Colonic mucosa (tissue), 4 donors: ENCODE measurements around the gene CNDP2. TPM values are rescaled to one million over a fixed set of nuclear protein-coding genes. Genes with fewer than 3 reads are reported as not detected.

Experiments used
- DNase-seq: peaks from one replicate; pipeline ENCODE4 v3.0.0-alpha.2; 2020
- H3K27ac ChIP-seq: fragments of 200-600 bp; one replicate; pipeline ENCODE4 v1.8.0; 2021
- H3K27me3 ChIP-seq: fragments of 200-600 bp; one replicate; pipeline ENCODE4 v1.8.0; 2021
- H3K36me3 ChIP-seq: fragments of 200-600 bp; one replicate; pipeline ENCODE4 v1.8.0; 2021
- H3K4me1 ChIP-seq: fragments of 200-600 bp; one replicate; pipeline ENCODE4 v1.8.0; 2021; ENCODE audit warnings: mild to moderate bottlenecking
- H3K4me3 ChIP-seq: fragments of 200-600 bp; one replicate; pipeline ENCODE4 v1.8.0; 2021
- H3K9ac ChIP-seq, 2 donors: one replicate each; pipeline ENCODE4 v1.7.0; 2013; ENCODE audit warnings: control low read depth in 2 of 2, low read depth in 2 of 2, low read length in 2 of 2
- H3K9me3 ChIP-seq: fragments of 200-600 bp; one replicate; pipeline ENCODE4 v1.8.0; 2021
- CTCF ChIP-seq: fragments of 200-600 bp; IDR thresholded peaks from one replicate; pipeline ENCODE4 v1.8.0; 2022; ENCODE audit warnings: antibody characterized with exemption, mild to moderate bottlenecking
- intact Hi-C: fragments of 100-400 bp; cut with DNase I; formaldehyde crosslinking; loops from one replicate; pipeline ENCODE4 v1.14.1; 2022
- total RNA-seq, 2 donors: library from RNA; stranded (reverse); fragmentation: NEBNext Ultra II Directional in 1 of 2; extraction: Animal tissue kit (Norgen Biotek cat#: 25700) in 1 of 2; gene quantifications; one replicate each; pipeline ENCODE4 v1.2.1, GENCODE V29; 2021
- donor health status: healthy.
- donor health status: DM: no; HTN: no; CAD: no.
- donor health status: DM: no; HTN: no; CAD: no.

Gene CNDP2
- total RNA-seq, 2 donors from 2014 or later, result 206 to 261 TPM

- H3K4me3 ChIP-seq, result no peak overlapping the region
- DNase-seq, result peak; percentile 93
- TF ChIP-seq CTCF, result no peak
- peaks cover 9% of the 10 kb centered on the region for H3K4me1 ChIP-seq
- H3K9ac ChIP-seq, result peak overlapping the region in 1 of 2 donors; percentile 29
- H3K27ac ChIP-seq, result peak overlapping the region; percentile 28
- H3K36me3 ChIP-seq, result no peaks in the 10 kb centered on the region
- intact Hi-C loops, result no loop called here
- no peaks in the 10 kb centered on the region for H3K27me3 ChIP-seq
- H3K9me3 ChIP-seq, result no peaks in the 10 kb centered on the region
These were observed 29.6 kb downstream of the CNDP2 start for GRCh38 chr18:74525741-74526140.

- H3K27ac ChIP-seq, result no peak overlapping the region
- no peaks in the 10 kb centered on the region for H3K36me3 ChIP-seq
- no peaks in the 10 kb centered on the region for H3K27me3 ChIP-seq
- peaks cover 9% of the 10 kb centered on the region for H3K4me1 ChIP-seq
- no peak overlapping the region for H3K9ac ChIP-seq
- H3K9me3 ChIP-seq, result no peaks in the 10 kb centered on the region
- DNase-seq, result no peak
- intact Hi-C loops, result no loop called here
- H3K4me3 ChIP-seq, result no peak overlapping the region
- no peak for TF ChIP-seq CTCF
These were observed 30.3 kb downstream of the CNDP2 start for GRCh38 chr18:74526488-74526887.

- DNase-seq, result no peak
- Histone ChIP-seq H3K9ac (no peak overlapping the region), H3K4me3 (no peak overlapping the region), H3K9me3 (no peaks in the 10 kb centered on the region), H3K27ac (no peak overlapping the region), H3K27me3 (no peaks in the 10 kb centered on the region), H3K36me3 (no peaks in the 10 kb centered on the region), H3K4me1 (peaks cover 8% of the 10 kb centered on the region)
- intact Hi-C loops, result no loop called here
- TF ChIP-seq CTCF, result no peak
These were observed 32.3 kb downstream of the CNDP2 start for GRCh38 chr18:74528478-74528877.

- intact Hi-C loops, result no loop called here
- H3K4me1 ChIP-seq, result peaks cover 4% of the 10 kb centered on the region
- H3K36me3 ChIP-seq, result no peaks in the 10 kb centered on the region
- H3K9me3 ChIP-seq, result no peaks in the 10 kb centered on the region
- H3K27ac ChIP-seq, result no peak overlapping the region
- no peak for DNase-seq
- no peak overlapping the region for H3K9ac ChIP-seq
- H3K4me3 ChIP-seq, result no peak overlapping the region
- no peak for TF ChIP-seq CTCF
- no peaks in the 10 kb centered on the region for H3K27me3 ChIP-seq
These were observed 32.8 kb downstream of the CNDP2 start for GRCh38 chr18:74528913-74529312.

- TF ChIP-seq CTCF, result no peak
- Histone ChIP-seq H3K9ac (no peak overlapping the region), H3K9me3 (no peaks in the 10 kb centered on the region), H3K4me3 (no peak overlapping the region), H3K36me3 (no peaks in the 10 kb centered on the region), H3K27ac (no peak overlapping the region), H3K27me3 (no peaks in the 10 kb centered on the region), H3K4me1 (no peaks in the 10 kb centered on the region)
- intact Hi-C loops, result no loop called here
- no peak for DNase-seq
These were observed 33.2 kb downstream of the CNDP2 start for GRCh38 chr18:74529378-74529777.
